ENCODE data around the gene NR1H2.

- TF ChIP-seq ZC3H10 (CRISPR knock-in tag; IDR thresholded peaks at IDR 0.05) (no peak), ZNF8 (CRISPR knock-in tag; IDR thresholded peaks at IDR 0.05) (no peak), ZNF565 (CRISPR knock-in tag; conservative IDR thresholded peaks at IDR 0.05; ENCODE audit: low read depth) (no peak), GLIS3 (CRISPR knock-in tag; IDR thresholded peaks at IDR 0.05) (no peak), ZFP3 (CRISPR knock-in tag; IDR thresholded peaks at IDR 0.05) (no peak), TCF4 (CRISPR knock-in tag; IDR thresholded peaks at IDR 0.05; ENCODE audit: borderline replicate concordance) (no peak), ARNTL (CRISPR knock-in tag; IDR thresholded peaks at IDR 0.05; ENCODE audit: borderline replicate concordance, low read depth) (no peak), PPARA (CRISPR knock-in tag; IDR thresholded peaks at IDR 0.05; ENCODE audit: borderline replicate concordance) (no peak)
- TF ChIP-seq, protein P1, sequence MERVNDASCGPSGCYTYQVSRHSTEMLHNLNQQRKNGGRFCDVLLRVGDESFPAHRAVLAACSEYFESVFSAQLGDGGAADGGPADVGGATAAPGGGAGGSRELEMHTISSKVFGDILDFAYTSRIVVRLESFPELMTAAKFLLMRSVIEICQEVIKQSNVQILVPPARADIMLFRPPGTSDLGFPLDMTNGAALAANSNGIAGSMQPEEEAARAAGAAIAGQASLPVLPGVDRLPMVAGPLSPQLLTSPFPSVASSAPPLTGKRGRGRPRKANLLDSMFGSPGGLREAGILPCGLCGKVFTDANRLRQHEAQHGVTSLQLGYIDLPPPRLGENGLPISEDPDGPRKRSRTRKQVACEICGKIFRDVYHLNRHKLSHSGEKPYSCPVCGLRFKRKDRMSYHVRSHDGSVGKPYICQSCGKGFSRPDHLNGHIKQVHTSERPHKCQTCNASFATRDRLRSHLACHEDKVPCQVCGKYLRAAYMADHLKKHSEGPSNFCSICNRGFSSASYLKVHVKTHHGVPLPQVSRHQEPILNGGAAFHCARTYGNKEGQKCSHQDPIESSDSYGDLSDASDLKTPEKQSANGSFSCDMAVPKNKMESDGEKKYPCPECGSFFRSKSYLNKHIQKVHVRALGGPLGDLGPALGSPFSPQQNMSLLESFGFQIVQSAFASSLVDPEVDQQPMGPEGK (CRISPR knock-in tag; IDR thresholded peaks at IDR 0.05; ENCODE audit: borderline replicate concordance), result no peak
- TF ChIP-seq, protein P2, sequence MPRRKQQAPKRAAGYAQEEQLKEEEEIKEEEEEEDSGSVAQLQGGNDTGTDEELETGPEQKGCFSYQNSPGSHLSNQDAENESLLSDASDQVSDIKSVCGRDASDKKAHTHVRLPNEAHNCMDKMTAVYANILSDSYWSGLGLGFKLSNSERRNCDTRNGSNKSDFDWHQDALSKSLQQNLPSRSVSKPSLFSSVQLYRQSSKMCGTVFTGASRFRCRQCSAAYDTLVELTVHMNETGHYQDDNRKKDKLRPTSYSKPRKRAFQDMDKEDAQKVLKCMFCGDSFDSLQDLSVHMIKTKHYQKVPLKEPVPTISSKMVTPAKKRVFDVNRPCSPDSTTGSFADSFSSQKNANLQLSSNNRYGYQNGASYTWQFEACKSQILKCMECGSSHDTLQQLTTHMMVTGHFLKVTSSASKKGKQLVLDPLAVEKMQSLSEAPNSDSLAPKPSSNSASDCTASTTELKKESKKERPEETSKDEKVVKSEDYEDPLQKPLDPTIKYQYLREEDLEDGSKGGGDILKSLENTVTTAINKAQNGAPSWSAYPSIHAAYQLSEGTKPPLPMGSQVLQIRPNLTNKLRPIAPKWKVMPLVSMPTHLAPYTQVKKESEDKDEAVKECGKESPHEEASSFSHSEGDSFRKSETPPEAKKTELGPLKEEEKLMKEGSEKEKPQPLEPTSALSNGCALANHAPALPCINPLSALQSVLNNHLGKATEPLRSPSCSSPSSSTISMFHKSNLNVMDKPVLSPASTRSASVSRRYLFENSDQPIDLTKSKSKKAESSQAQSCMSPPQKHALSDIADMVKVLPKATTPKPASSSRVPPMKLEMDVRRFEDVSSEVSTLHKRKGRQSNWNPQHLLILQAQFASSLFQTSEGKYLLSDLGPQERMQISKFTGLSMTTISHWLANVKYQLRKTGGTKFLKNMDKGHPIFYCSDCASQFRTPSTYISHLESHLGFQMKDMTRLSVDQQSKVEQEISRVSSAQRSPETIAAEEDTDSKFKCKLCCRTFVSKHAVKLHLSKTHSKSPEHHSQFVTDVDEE (CRISPR knock-in tag; IDR thresholded peaks at IDR 0.05), result no peak
- TF ChIP-seq, protein P3, sequence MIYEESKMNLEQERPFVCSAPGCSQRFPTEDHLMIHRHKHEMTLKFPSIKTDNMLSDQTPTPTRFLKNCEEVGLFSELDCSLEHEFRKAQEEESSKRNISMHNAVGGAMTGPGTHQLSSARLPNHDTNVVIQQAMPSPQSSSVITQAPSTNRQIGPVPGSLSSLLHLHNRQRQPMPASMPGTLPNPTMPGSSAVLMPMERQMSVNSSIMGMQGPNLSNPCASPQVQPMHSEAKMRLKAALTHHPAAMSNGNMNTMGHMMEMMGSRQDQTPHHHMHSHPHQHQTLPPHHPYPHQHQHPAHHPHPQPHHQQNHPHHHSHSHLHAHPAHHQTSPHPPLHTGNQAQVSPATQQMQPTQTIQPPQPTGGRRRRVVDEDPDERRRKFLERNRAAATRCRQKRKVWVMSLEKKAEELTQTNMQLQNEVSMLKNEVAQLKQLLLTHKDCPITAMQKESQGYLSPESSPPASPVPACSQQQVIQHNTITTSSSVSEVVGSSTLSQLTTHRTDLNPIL (CRISPR knock-in tag; IDR thresholded peaks at IDR 0.05; ENCODE audit: low read depth), result no peak
These were observed 13.4 kb upstream of the NR1H2 start for GRCh38 chr19:50362656-50363424.

Data from SK-N-SH treated with all-trans-retinoic acid at 6 μM for 48 hours (cell line).